MM.1S (cell line): ENCODE measurements around the gene LIPA.

ENCODE experiments used
- EZH2 ChIP-seq: fragments of 300-600 bp; sonication (generic); optimal IDR thresholded peaks from 2 replicates; pipeline ENCODE3; 2017; ENCODE audit warnings: low read depth, mild to moderate bottlenecking, antibody characterized with exemption, low read length, mixed read lengths
- EZH2phosphoT487 ChIP-seq: fragments of 300-600 bp; sonication (generic); IDR thresholded peaks from 2 replicates; pipeline ENCODE4 v1.6.1; 2018; ENCODE audit warnings: antibody characterized with exemption, low read length
- TF ChIP-seq, protein P1 (sequence below): fragments of 300-600 bp; sonication (generic); IDR thresholded peaks from 2 replicates; pipeline ENCODE4 v1.5.1; 2016; ENCODE audit warnings: antibody characterized with exemption, low read length, mixed read lengths

DNA sequence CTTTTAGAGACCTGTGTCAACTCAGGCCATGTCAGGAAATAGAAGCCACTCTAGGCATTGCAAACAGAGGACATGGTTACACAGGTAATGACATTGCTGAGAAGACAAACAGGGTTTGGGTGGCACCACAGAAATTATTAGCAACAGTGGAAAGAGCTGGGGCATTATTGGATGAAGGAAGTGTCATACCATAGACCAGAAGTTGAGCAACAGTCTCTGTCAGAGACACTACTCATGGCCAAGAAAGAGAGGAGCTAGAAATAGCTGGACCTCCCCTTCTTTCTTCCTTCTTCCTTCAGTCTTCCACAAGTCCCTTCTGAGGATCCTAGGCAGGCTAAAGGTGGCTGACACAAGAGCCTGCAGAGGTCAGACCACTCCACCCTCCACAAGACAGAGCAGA, 4.2 kb upstream of the LIPA start:
- TF ChIP-seq, protein P1, sequence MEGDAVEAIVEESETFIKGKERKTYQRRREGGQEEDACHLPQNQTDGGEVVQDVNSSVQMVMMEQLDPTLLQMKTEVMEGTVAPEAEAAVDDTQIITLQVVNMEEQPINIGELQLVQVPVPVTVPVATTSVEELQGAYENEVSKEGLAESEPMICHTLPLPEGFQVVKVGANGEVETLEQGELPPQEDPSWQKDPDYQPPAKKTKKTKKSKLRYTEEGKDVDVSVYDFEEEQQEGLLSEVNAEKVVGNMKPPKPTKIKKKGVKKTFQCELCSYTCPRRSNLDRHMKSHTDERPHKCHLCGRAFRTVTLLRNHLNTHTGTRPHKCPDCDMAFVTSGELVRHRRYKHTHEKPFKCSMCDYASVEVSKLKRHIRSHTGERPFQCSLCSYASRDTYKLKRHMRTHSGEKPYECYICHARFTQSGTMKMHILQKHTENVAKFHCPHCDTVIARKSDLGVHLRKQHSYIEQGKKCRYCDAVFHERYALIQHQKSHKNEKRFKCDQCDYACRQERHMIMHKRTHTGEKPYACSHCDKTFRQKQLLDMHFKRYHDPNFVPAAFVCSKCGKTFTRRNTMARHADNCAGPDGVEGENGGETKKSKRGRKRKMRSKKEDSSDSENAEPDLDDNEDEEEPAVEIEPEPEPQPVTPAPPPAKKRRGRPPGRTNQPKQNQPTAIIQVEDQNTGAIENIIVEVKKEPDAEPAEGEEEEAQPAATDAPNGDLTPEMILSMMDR: no peak
- TF ChIP-seq EZH2: no peak
- no peak for TF ChIP-seq EZH2phosphoT487
